ENCODE measurements around the gene CACNA1C.

GRCh38 chr12:2151391-2151790 lies 98.6 kb downstream of the CACNA1C start:
- TF ChIP-seq CTCF (IDR thresholded peaks at IDR 0.05) (no peak), EZH2 (IDR thresholded peaks at IDR 0.05; ENCODE audit: borderline replicate concordance, insufficient read depth, low read depth, low read length, poor library complexity, severe bottlenecking) (no peak)

Data from B cell (primary cell).